ENCODE data around the gene FREY1. TPM values are rescaled to one million over a fixed set of nuclear protein-coding genes. Genes with fewer than 3 reads are reported as not detected.
A peak's percentile ranks its signal among the peaks of the same experiment; 100 is the strongest.

Gene FREY1
- total RNA-seq, 6 experiments from 2014 or later, result 0.38 to 0.74 (median 0.68) TPM

DNA sequence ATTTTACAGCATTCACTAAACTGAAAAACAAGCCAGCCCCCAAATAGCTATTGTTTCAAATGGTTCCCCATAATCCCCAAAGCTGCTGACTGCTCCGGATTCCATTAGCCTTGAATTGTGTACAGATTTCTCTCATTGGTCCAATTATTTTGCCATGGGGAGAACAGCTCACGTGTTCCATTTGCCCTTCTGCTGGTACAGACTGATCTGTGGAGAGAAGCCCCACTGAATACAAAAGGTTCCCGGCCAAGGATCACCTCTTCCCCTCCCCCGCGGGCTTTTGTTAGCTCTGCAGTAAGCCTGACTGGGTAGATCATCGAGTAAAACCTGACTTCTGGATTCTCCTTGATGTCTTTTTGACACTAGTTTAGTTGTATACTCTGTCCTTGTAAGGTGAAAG, 30.7 kb downstream of the FREY1 start:
- Mint-ChIP-seq H3K4me1 (ENCODE audit: low read depth) (peaks cover 29% of the 10 kb centered on the region), H3K36me3 (ENCODE audit: low read depth) (peaks cover 10% of the 10 kb centered on the region), H3K4me3 (no peak overlapping the region), H3K9me3 (no peaks in the 10 kb centered on the region), H3K27me3 (ENCODE audit: insufficient read depth) (peaks cover 3% of the 10 kb centered on the region), H3K27ac (no peak overlapping the region)
- TF ChIP-seq, protein P1, sequence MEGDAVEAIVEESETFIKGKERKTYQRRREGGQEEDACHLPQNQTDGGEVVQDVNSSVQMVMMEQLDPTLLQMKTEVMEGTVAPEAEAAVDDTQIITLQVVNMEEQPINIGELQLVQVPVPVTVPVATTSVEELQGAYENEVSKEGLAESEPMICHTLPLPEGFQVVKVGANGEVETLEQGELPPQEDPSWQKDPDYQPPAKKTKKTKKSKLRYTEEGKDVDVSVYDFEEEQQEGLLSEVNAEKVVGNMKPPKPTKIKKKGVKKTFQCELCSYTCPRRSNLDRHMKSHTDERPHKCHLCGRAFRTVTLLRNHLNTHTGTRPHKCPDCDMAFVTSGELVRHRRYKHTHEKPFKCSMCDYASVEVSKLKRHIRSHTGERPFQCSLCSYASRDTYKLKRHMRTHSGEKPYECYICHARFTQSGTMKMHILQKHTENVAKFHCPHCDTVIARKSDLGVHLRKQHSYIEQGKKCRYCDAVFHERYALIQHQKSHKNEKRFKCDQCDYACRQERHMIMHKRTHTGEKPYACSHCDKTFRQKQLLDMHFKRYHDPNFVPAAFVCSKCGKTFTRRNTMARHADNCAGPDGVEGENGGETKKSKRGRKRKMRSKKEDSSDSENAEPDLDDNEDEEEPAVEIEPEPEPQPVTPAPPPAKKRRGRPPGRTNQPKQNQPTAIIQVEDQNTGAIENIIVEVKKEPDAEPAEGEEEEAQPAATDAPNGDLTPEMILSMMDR (IDR thresholded peaks at IDR 0.05), result no peak
- no peak for DNase-seq

DNA sequence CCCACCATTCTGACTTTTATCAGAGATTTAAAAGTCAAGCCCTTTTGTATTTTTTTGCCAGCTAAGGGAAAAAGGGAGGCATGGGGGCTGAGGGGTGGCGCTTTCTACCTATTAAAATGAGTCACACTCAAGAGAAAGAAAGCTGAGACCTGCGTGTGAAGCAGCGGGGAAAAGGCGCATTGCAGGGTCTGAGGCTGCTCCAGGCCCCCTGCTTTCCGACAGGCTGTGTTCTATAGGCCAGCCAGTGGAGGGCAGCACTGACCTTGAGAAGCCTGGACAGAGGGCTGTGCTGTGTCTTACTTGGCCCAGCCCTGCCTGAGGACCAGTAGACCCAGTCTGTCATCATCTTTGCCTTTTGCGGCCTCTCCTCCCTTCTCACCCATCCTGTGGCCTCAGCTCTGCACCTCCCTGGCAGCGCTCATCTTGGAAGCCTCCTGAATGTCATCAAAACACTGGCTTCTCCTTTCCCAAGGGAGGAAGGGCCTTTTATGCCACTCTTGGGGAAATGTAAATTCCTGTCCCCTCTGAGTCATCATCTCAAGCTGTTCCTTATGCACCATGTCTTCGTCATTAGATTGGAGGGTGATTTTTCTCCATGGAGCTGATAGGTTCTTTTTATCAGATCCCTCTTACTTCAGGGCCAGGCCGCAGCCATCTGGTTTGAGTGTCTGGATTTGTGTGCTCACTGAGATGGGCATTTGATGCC, 34.3 kb downstream of the FREY1 start:
- Mint-ChIP-seq H3K27me3 (ENCODE audit: insufficient read depth) (peaks cover 1% of the 10 kb centered on the region; the same call in 1 of the 2 replicates), H3K4me3 (no peak overlapping the region), H3K4me1 (ENCODE audit: low read depth) (peaks cover 13% of the 10 kb centered on the region), H3K27ac (peak overlapping the region; percentile 85), H3K36me3 (ENCODE audit: low read depth) (peaks cover 10% of the 10 kb centered on the region), H3K9me3 (no peaks in the 10 kb centered on the region)
- peak; percentile 79 for DNase-seq
- TF ChIP-seq, protein P1 (IDR thresholded peaks at IDR 0.05), result peak; percentile 89

DNA sequence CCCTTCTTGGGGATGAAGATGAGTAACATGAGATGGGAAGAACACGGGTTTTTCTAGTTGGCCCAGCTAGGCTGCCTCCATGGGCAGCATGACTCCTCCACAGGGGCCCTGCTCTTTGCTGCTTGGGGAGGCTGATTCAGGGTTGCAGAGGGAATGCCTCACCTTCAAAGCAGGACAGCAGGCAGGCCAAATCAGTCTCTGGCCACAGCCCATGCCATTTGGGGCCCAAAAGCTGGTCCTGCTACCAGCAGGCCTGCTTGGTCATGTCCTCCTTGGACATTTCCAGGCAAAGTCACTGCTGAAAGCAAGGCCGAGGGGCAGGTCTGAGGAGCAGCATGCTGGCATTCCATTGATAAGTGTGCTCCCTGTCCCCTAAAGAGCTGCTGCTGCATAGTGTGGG, 35.4 kb downstream of the FREY1 start:
- Mint-ChIP-seq H3K36me3 (ENCODE audit: low read depth) (peaks cover 10% of the 10 kb centered on the region), H3K27ac (no peak overlapping the region), H3K27me3 (ENCODE audit: insufficient read depth) (peaks cover 1% of the 10 kb centered on the region; the same call in 1 of the 2 replicates), H3K4me3 (no peak overlapping the region), H3K4me1 (ENCODE audit: low read depth) (peaks cover 13% of the 10 kb centered on the region), H3K9me3 (no peaks in the 10 kb centered on the region)
- TF ChIP-seq, protein P1 (IDR thresholded peaks at IDR 0.05), result no peak
- no peak for DNase-seq

DNA sequence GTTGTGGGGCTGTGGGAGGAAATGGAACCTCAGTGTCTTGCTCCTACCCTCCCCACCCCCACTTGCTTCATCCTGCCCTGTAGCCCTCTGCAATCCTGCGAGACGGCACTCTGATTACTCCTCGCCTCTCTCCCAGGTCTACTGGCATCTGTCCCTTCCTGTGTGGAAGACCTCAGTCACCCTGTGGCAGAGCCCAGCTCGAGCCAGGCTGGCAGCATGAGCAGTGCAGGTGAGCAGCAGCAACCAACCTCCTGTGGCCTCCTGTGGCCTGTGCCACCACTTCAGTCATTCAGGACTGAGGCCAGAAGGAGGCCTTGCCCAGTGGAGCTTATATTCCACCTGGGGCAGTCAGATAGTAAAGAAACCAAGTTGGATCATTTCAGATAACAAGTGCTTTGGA, 36.4 kb downstream of the FREY1 start:
- no peak overlapping the region for H3K27ac Mint-ChIP-seq
- H3K4me3 Mint-ChIP-seq, result no peak overlapping the region
- peaks cover 1% of the 10 kb centered on the region; the same call in 1 of the 2 replicates for H3K27me3 Mint-ChIP-seq (ENCODE audit: insufficient read depth)

DNA sequence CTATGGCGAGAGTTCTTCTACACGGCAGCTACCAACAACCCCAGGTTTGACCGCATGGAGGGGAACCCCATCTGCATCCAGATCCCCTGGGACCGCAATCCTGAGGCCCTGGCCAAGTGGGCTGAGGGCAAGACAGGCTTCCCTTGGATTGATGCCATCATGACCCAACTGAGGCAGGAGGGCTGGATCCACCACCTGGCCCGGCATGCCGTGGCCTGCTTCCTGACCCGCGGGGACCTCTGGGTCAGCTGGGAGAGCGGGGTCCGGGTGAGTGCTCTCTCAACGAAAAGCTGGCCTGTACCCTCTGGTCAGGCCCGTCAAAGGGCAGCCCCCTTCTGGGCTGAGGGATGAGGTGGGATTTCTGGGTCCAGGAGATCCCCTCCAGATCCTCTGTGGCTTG, 37.5 kb downstream of the FREY1 start:
- peaks cover 19% of the 10 kb centered on the region for H3K36me3 Mint-ChIP-seq (ENCODE audit: low read depth)
- H3K4me1 Mint-ChIP-seq (ENCODE audit: low read depth), result peaks cover 13% of the 10 kb centered on the region
- no peaks in the 10 kb centered on the region for H3K9me3 Mint-ChIP-seq
- TF ChIP-seq, protein P1 (IDR thresholded peaks at IDR 0.05), result no peak
- H3K27ac Mint-ChIP-seq, result no peak overlapping the region
- no peak for DNase-seq
- peaks cover 1% of the 10 kb centered on the region; the same call in 1 of the 2 replicates for H3K27me3 Mint-ChIP-seq (ENCODE audit: insufficient read depth)
- H3K4me3 Mint-ChIP-seq, result no peak overlapping the region

More for the DNA sequence above, 36.4 kb downstream of the FREY1 start:
- Mint-ChIP-seq H3K36me3 (ENCODE audit: low read depth) (peaks cover 14% of the 10 kb centered on the region), H3K4me1 (ENCODE audit: low read depth) (peaks cover 13% of the 10 kb centered on the region), H3K9me3 (no peaks in the 10 kb centered on the region)
- TF ChIP-seq, protein P1 (IDR thresholded peaks at IDR 0.05), result no peak
- DNase-seq, result no peak

All from HFFc6 (cell line).